ENCODE data around the gene LRP1B.

DNA sequence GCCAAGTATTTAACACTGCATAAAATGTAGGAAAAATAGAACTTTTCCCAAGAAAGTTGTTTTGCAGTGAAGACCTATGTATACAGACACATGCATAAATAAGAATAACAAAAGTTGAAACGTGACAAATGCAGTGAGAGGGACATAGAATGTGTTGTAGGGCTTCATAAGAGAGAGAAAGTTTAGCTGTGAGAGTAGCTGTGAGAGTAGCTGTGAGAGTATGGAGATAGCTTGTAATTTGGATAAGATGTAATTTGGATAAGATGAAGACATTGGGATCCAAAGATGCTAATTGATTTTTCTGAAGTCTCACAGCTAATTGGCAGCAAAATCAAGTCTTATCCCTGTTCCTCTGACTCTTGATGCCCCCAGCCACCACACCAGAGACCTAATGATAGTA, 170.9 kb downstream of the LRP1B start:
- TF ChIP-seq, protein P1, sequence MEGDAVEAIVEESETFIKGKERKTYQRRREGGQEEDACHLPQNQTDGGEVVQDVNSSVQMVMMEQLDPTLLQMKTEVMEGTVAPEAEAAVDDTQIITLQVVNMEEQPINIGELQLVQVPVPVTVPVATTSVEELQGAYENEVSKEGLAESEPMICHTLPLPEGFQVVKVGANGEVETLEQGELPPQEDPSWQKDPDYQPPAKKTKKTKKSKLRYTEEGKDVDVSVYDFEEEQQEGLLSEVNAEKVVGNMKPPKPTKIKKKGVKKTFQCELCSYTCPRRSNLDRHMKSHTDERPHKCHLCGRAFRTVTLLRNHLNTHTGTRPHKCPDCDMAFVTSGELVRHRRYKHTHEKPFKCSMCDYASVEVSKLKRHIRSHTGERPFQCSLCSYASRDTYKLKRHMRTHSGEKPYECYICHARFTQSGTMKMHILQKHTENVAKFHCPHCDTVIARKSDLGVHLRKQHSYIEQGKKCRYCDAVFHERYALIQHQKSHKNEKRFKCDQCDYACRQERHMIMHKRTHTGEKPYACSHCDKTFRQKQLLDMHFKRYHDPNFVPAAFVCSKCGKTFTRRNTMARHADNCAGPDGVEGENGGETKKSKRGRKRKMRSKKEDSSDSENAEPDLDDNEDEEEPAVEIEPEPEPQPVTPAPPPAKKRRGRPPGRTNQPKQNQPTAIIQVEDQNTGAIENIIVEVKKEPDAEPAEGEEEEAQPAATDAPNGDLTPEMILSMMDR (IDR thresholded peaks at IDR 0.05; ENCODE audit: low read depth, low read length, poor library complexity, severe bottlenecking): no peak
- TF ChIP-seq EZH2phosphoT487 (IDR thresholded peaks at IDR 0.05; ENCODE audit: borderline replicate concordance, low read length): no peak
